GM19328 (cell line): ENCODE results near the gene EOLA2.
"Not testable (repeated sequence)": the region's sequence is repeated elsewhere in the genome, so short reads cannot be mapped to it uniquely, and the experiment has no call there.

Source experiments
- ATAC-seq: cut with Tn5 transposase; IDR thresholded peaks from one replicate; pipeline ENCODE4 v1.9.1; 2021; ENCODE audit warnings: mild to moderate bottlenecking, moderate library complexity; ENCODE audit not compliant: unreplicated experiment

EOLA2 gene

GRCh38 chrX:149933547-149933946, 4.7 kb downstream of the EOLA2 start:
- not testable (repeated sequence) for ATAC-seq

- ATAC-seq: not testable (repeated sequence)
Measured at GRCh38 chrX:149932970-149933369, 5.3 kb downstream of the EOLA2 start.

GRCh38 chrX:149932150-149932549, 6.1 kb downstream of the EOLA2 start:
- not testable (repeated sequence) for ATAC-seq

- ATAC-seq: not testable (repeated sequence)
Measured at GRCh38 chrX:149931355-149931754, 6.9 kb downstream of the EOLA2 start.

GRCh38 chrX:149929400-149929799, 8.9 kb downstream of the EOLA2 start, which contains the start of gene HSFX4:
Gene HSFX4, plus strand, starts transcription at chrX:149929573. Its CDS starts 72 bp downstream, at chrX:149929645.
- not testable (repeated sequence) for ATAC-seq

GRCh38 chrX:149928635-149929034, 9.7 kb downstream of the EOLA2 start:
- ATAC-seq: not testable (repeated sequence)

- ATAC-seq: not testable (repeated sequence)
Measured at GRCh38 chrX:149927964-149928258, 10.4 kb downstream of the EOLA2 start.

- ATAC-seq: not testable (repeated sequence)
Measured at GRCh38 chrX:149927245-149927963, 10.9 kb downstream of the EOLA2 start.

- ATAC-seq: not testable (repeated sequence)
Measured at GRCh38 chrX:149924434-149924833, 13.9 kb downstream of the EOLA2 start.

- not testable (repeated sequence) for ATAC-seq
Measured at GRCh38 chrX:149923836-149924235, 14.5 kb downstream of the EOLA2 start.

- ATAC-seq: peak; percentile 68
Measured at GRCh38 chrX:149916745-149917392, 21.4 kb downstream of the EOLA2 start.

- ATAC-seq: no peak
Measured at GRCh38 chrX:149910178-149910695, 28.1 kb downstream of the EOLA2 start.

- no peak for ATAC-seq
Measured at GRCh38 chrX:149909324-149910177, 28.7 kb downstream of the EOLA2 start.

- no peak for ATAC-seq
Measured at GRCh38 chrX:149908727-149909126, 29.6 kb downstream of the EOLA2 start.

- ATAC-seq: no peak
Measured at GRCh38 chrX:149908308-149908707, 30.0 kb downstream of the EOLA2 start.

GRCh38 chrX:149903889-149904748, 34.2 kb downstream of the EOLA2 start:
- ATAC-seq: peak; percentile 65

GRCh38 chrX:149898554-149898953, 39.7 kb downstream of the EOLA2 start:
- ATAC-seq: no peak

- not testable (repeated sequence) for ATAC-seq
Measured at GRCh38 chrX:149890828-149891227, 47.5 kb downstream of the EOLA2 start.
